AG04449 (cell line): ENCODE data around the gene LIMK2.
"Not testable (repeated sequence)": the region's sequence is repeated elsewhere in the genome, so short reads cannot be mapped to it uniquely, and the experiment has no call there.

Experiments used
- CTCF ChIA-PET: fragments of 350-600 bp; formaldehyde crosslinking; extraction: SDS; loops from one replicate; lab custom pipeline; 2021; ENCODE audit warnings: antibody characterized with exemption; lab: Yijun Ruan, JAX
- POLR2A ChIA-PET: fragments of 400-600, 350-600 bp; formaldehyde crosslinking; extraction: SDS; loops from one replicate; lab custom pipeline; 2020; ENCODE audit warnings: antibody characterized with exemption, inconsistent platforms; lab: Yijun Ruan, JAX
- DNase-seq: peaks from one replicate; pipeline ENCODE4 v3.0.0-alpha.2; 2010; ENCODE audit warnings: low read depth, low spot score
- H3K4me3 ChIP-seq: 2 replicates; pipeline ENCODE4 v1.5.1; 2011; ENCODE audit warnings: low read depth, mild to moderate bottlenecking, control low read depth, low read length
- CTCF ChIP-seq: IDR thresholded peaks from one replicate; pipeline ENCODE4 v1.5.1; 2011; ENCODE audit warnings: mild to moderate bottlenecking, moderate library complexity, low read length, control low read depth, inconsistent platforms; ENCODE audit not compliant: insufficient read depth; ENCODE audit errors: missing control alignments

The LIMK2 gene

DNA sequence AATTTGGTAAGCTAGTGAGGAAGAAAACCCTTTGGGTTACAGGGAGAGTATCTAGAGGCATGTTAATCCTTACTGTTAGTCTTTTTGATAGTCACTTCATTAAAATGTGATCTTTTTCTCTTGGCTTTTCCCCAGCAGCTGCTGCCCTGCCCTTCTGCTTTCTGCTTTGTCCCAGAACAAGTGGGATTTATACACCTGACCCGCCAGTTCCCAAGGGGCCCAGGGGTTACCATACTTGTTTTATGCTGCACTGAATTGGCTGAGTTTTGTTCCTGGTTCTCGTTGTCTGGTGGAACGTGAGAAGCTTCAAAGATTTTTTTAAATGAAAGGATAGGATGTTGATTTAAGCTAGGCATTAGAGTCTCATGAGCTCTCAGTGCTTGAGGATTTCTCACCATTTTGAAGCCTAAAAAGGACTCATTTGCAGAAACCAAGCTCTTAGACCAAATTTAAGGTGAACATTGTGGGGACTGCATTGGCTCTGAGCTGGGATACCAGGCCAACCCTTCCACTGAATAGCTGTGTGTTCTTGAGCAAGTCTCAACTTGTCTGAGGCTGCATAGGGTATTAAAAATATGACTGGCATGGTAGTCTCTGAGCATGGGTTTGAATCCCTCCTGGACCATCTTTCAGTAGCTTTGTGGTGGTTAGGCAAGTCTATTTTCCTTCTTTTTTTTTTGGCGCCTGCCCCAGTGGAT is 6.6 kb downstream of the LIMK2 start:
- no peak for DNase-seq
- H3K4me3 ChIP-seq, result no peak overlapping the region
- POLR2A ChIA-PET, result interaction anchor here (0.8 kb wide), 1 partner anchor 72 kb away, joined by 3 read pairs; no protein-coding TSS in a partner anchor
- CTCF ChIA-PET, result interaction anchor here (1.1 to 15.6 kb wide), 8 partner anchors 6 to 111 kb away, joined by 3 to 201 read pairs (median 6); partner anchors contain the start of genes LIMK2 and SELENOM
- no peak for TF ChIP-seq CTCF

- DNase-seq, result no peak
- CTCF ChIA-PET, result interaction anchor here (1.3 to 15.6 kb wide), 3 partner anchors 9 to 52 kb away, joined by 4 to 201 read pairs (median 31); partner anchors contain the start of gene LIMK2
- no peak for TF ChIP-seq CTCF
- POLR2A ChIA-PET, result no interaction called here
- no peak overlapping the region for H3K4me3 ChIP-seq
Measured at GRCh38 chr22:31221084-31221483, 9.0 kb downstream of the LIMK2 start.

- ChIA-PET CTCF (interaction anchor here (0.8 to 15.6 kb wide), 4 partner anchors 8 to 114 kb away, joined by 3 to 201 read pairs (median 20); partner anchors contain the start of genes LIMK2 and SELENOM), POLR2A (no interaction called here)
- DNase-seq, result no peak
Measured at GRCh38 chr22:31222736-31223135, 10.6 kb downstream of the LIMK2 start.

GRCh38 chr22:31223786-31224191 is 11.7 kb downstream of the LIMK2 start:
- H3K4me3 ChIP-seq, result no peak overlapping the region
- ChIA-PET CTCF (interaction anchor here (0.8 to 15.6 kb wide), 6 partner anchors 8 to 115 kb away, joined by 3 to 201 read pairs (median 4); partner anchors contain the start of genes LIMK2 and SELENOM), POLR2A (no interaction called here)
- TF ChIP-seq CTCF, result no peak
- DNase-seq, result no peak

More at GRCh38 chr22:31222736-31223135, 10.6 kb downstream of the LIMK2 start:
- H3K4me3 ChIP-seq, result no peak overlapping the region
- TF ChIP-seq CTCF, result no peak

GRCh38 chr22:31224691-31225090 is 12.6 kb downstream of the LIMK2 start:
- DNase-seq, POLR2A ChIA-PET, H3K4me3 ChIP-seq: not testable (repeated sequence)
- CTCF ChIA-PET, result interaction anchor here (0.9 to 15.6 kb wide), 6 partner anchors 11 to 116 kb away, joined by 3 to 201 read pairs (median 5); partner anchors contain the start of genes LIMK2 and SELENOM

- H3K4me3 ChIP-seq, result no peak overlapping the region
- TF ChIP-seq CTCF, result no peak
- ChIA-PET POLR2A (no interaction called here), CTCF (interaction anchor here (0.9 to 15.6 kb wide), 6 partner anchors 10 to 119 kb away, joined by 3 to 201 read pairs (median 6); partner anchors contain the start of genes LIMK2 and SELENOM)
- DNase-seq, result no peak
Measured at GRCh38 chr22:31227186-31227585, 15.1 kb downstream of the LIMK2 start.
